ENCODE results near the gene KDM4B. TPM values are rescaled to one million over a fixed set of nuclear protein-coding genes. Genes with fewer than 3 reads are reported as not detected.

KDM4B gene
- polyA plus RNA-seq, 1 of the 3 experiments (the other 2 are of a cell fraction) = 12.2 TPM

DNA sequence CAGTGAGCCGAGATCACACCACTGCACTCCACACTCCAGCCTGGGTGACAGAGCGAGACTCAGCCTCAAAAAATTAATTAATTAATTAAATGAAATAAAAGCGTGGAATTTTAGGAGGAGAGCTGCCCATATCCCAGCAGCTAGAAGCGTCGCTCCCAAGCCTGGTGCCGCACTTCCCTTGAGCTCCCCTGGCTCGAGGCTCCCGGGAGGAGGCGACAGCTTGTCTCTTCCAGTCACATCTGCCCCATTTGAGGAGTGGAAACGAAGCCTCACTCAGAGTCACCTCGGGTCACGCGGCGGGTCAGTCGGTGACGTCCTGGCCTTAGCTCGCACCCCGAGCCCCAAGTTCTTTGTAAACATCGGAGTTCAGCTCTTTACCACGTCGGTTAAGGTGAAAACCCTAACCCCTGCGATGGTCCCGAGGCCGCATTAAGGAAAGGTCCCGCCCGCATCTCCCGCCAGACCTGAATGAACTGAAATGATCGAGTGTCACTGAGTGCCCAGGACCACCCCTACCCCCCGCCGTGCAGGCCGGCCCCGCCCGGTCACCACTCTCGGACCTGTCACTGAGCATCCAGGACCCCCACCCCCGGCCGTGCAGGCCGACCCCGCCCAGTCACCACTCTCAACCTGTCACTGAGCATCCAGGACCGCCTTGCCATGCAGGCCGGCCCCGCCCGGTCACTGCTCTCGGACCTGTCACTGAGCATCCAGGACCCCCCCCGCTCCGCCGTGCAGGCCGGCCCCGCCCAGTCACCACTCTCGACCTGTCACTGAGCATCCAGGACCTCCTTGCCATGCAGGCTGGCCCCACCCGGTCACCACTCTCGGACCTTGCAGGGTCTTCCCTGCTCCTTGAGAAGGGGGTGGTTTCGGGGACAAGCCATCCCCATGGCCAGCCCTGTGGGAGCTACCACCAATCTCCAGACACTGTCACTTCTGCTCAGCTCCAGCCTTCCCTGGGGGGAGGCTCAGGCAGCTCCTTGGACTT lies 176.9 kb downstream of the KDM4B start:
- 94% methylated on average over 38 of the region's 52 CpGs for WGBS (ENCODE audit: low lambda C conversion rate)
- no peak overlapping the region for H3K9ac ChIP-seq
- H3K4me2 ChIP-seq = no peak overlapping the region
- no peaks in the 10 kb centered on the region for H3K9me3 ChIP-seq
- H4K20me1 ChIP-seq (ENCODE audit: insufficient read depth) = no peaks in the 10 kb centered on the region
- POLR2A ChIA-PET = no interaction called here
- peaks cover 0 to 38% of the 10 kb centered on the region in 2 experiments for H3K36me3 ChIP-seq (replicated peaks in 1 of 2; ENCODE audit: control insufficient read depth in 1 of 2, insufficient read depth in 2 of 2, low read length in 1 of 2)
- DNase-seq = no peak
- H3F3A ChIP-seq (replicated peaks; ENCODE audit: insufficient read depth) = no peaks in the 10 kb centered on the region
- H3K4me1 ChIP-seq (ENCODE audit: control insufficient read depth in 1 of 2, insufficient read depth in 2 of 2, low read depth in 1 of 2, low read length in 1 of 2) = peaks cover 0 to 6% of the 10 kb centered on the region in 2 experiments; a peak in 1 of 4 replicates
- H3K4me3 ChIP-seq (ENCODE audit: low read depth in 2 of 2, low read length in 1 of 2) = no peak overlapping the region
- CTCF ChIA-PET = interaction anchor here (1.2 to 2.3 kb wide), 5 partner anchors 8 to 412 kb away, joined by 3 to 11 read pairs (median 4); no protein-coding TSS in a partner anchor
- no peaks in the 10 kb centered on the region for H3K27me3 ChIP-seq (ENCODE audit: insufficient read depth)
- H3K9me2 ChIP-seq = no peaks in the 10 kb centered on the region
- H3K79me2 ChIP-seq (ENCODE audit: insufficient read depth) = no peaks in the 10 kb centered on the region
- TF ChIP-seq, protein P1, sequence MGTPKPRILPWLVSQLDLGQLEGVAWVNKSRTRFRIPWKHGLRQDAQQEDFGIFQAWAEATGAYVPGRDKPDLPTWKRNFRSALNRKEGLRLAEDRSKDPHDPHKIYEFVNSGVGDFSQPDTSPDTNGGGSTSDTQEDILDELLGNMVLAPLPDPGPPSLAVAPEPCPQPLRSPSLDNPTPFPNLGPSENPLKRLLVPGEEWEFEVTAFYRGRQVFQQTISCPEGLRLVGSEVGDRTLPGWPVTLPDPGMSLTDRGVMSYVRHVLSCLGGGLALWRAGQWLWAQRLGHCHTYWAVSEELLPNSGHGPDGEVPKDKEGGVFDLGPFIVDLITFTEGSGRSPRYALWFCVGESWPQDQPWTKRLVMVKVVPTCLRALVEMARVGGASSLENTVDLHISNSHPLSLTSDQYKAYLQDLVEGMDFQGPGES (IDR thresholded peaks at IDR 0.05; ENCODE audit: low read depth, low read length) = no peak
- TF ChIP-seq, protein P2, sequence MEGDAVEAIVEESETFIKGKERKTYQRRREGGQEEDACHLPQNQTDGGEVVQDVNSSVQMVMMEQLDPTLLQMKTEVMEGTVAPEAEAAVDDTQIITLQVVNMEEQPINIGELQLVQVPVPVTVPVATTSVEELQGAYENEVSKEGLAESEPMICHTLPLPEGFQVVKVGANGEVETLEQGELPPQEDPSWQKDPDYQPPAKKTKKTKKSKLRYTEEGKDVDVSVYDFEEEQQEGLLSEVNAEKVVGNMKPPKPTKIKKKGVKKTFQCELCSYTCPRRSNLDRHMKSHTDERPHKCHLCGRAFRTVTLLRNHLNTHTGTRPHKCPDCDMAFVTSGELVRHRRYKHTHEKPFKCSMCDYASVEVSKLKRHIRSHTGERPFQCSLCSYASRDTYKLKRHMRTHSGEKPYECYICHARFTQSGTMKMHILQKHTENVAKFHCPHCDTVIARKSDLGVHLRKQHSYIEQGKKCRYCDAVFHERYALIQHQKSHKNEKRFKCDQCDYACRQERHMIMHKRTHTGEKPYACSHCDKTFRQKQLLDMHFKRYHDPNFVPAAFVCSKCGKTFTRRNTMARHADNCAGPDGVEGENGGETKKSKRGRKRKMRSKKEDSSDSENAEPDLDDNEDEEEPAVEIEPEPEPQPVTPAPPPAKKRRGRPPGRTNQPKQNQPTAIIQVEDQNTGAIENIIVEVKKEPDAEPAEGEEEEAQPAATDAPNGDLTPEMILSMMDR (IDR thresholded peaks at IDR 0.05) = no peak
- no peak for TF ChIP-seq JUND (IDR thresholded peaks at IDR 0.05)
- no peak for TF ChIP-seq FOXJ3 (CRISPR knock-in tag; IDR thresholded peaks at IDR 0.05)
- TF ChIP-seq, protein P3, sequence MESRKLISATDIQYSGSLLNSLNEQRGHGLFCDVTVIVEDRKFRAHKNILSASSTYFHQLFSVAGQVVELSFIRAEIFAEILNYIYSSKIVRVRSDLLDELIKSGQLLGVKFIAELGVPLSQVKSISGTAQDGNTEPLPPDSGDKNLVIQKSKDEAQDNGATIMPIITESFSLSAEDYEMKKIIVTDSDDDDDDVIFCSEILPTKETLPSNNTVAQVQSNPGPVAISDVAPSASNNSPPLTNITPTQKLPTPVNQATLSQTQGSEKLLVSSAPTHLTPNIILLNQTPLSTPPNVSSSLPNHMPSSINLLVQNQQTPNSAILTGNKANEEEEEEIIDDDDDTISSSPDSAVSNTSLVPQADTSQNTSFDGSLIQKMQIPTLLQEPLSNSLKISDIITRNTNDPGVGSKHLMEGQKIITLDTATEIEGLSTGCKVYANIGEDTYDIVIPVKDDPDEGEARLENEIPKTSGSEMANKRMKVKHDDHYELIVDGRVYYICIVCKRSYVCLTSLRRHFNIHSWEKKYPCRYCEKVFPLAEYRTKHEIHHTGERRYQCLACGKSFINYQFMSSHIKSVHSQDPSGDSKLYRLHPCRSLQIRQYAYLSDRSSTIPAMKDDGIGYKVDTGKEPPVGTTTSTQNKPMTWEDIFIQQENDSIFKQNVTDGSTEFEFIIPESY (IDR thresholded peaks at IDR 0.05; ENCODE audit: borderline replicate concordance, low read depth) = no peak
- no peak for TF ChIP-seq EP300 (IDR thresholded peaks at IDR 0.05; ENCODE audit: borderline replicate concordance in 1 of 2, low read depth in 1 of 2, low read length in 1 of 2)
- TF ChIP-seq, protein P4, sequence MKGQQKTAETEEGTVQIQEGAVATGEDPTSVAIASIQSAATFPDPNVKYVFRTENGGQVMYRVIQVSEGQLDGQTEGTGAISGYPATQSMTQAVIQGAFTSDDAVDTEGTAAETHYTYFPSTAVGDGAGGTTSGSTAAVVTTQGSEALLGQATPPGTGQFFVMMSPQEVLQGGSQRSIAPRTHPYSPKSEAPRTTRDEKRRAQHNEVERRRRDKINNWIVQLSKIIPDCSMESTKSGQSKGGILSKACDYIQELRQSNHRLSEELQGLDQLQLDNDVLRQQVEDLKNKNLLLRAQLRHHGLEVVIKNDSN (IDR thresholded peaks at IDR 0.05; ENCODE audit: borderline replicate concordance, low read depth) = no peak
- TF ChIP-seq RXRA (IDR thresholded peaks at IDR 0.05; ENCODE audit: borderline replicate concordance, low read depth) = no peak
- H3K27ac ChIP-seq (ENCODE audit: low read depth in 2 of 2, low read length in 1 of 2) = no peak overlapping the region
- H2AFZ ChIP-seq (ENCODE audit: low read depth) = no peak overlapping the region
